HEK293T (cell line): Measurements from ENCODE around the gene GPR157.

Experiments
- ARNT ChIP-seq: fragments of 450-650 bp; IDR thresholded peaks from 2 replicates; pipeline ENCODE4 v1.6.1; 2017; ENCODE audit warnings: mild to moderate bottlenecking
- BHLHE40 ChIP-seq: fragments of 450-650 bp; IDR thresholded peaks from 2 replicates; pipeline ENCODE4 v1.6.1; 2016; ENCODE audit warnings: mild to moderate bottlenecking, moderate library complexity, borderline replicate concordance
- CTBP1 ChIP-seq: fragments of 450-650 bp; IDR thresholded peaks from 2 replicates; pipeline ENCODE4 v1.6.1; 2016; ENCODE audit warnings: borderline replicate concordance
- ELF4 ChIP-seq: fragments of 450-650 bp; IDR thresholded peaks from 2 replicates; pipeline ENCODE4 v1.6.1; 2017; ENCODE audit warnings: antibody characterized with exemption
- FOXA1 ChIP-seq: fragments of 450-650 bp; IDR thresholded peaks from 2 replicates; pipeline ENCODE4 v1.6.1; 2016; ENCODE audit warnings: mild to moderate bottlenecking
- FOXK2 ChIP-seq: fragments of 450-650 bp; IDR thresholded peaks from 2 replicates; pipeline ENCODE4 v1.6.1; 2016; ENCODE audit warnings: mild to moderate bottlenecking
- FOXM1 ChIP-seq: fragments of 450-650 bp; IDR thresholded peaks from 2 replicates; pipeline ENCODE4 v1.6.1; 2017; ENCODE audit warnings: mild to moderate bottlenecking, borderline replicate concordance
- HDGF ChIP-seq: fragments of 450-650 bp; IDR thresholded peaks from 2 replicates; pipeline ENCODE4 v1.6.1; 2017; ENCODE audit warnings: antibody characterized with exemption, borderline replicate concordance
- L3MBTL2 ChIP-seq: fragments of 450-650 bp; conservative IDR thresholded peaks from 2 replicates; pipeline ENCODE4 v1.6.1; 2016; ENCODE audit warnings: mild to moderate bottlenecking
- SP1 ChIP-seq: fragments of 450-650 bp; IDR thresholded peaks from 2 replicates; pipeline ENCODE4 v1.6.1; 2017
- SUZ12 ChIP-seq: fragments of 450-650 bp; IDR thresholded peaks from 2 replicates; pipeline ENCODE4 v1.6.1; 2016; ENCODE audit warnings: mild to moderate bottlenecking
- TARDBP ChIP-seq: fragments of 450-650 bp; IDR thresholded peaks from 2 replicates; pipeline ENCODE4 v1.6.1; 2016
- ZNF384 ChIP-seq: fragments of 450-650 bp; IDR thresholded peaks from 2 replicates; pipeline ENCODE4 v1.6.1; 2016
- TF ChIP-seq, protein P1 (sequence below): fragments of 450-650 bp; IDR thresholded peaks from 2 replicates; pipeline ENCODE4 v1.6.1; 2016

- TF ChIP-seq ARNT (no peak), FOXM1 (no peak), BHLHE40 (no peak), ZNF384 (no peak), SP1 (no peak), FOXA1 (no peak), SUZ12 (no peak), ELF4 (no peak), L3MBTL2 (no peak), TARDBP (no peak), HDGF (no peak), FOXK2 (no peak), CTBP1 (no peak)
- TF ChIP-seq, protein P1, sequence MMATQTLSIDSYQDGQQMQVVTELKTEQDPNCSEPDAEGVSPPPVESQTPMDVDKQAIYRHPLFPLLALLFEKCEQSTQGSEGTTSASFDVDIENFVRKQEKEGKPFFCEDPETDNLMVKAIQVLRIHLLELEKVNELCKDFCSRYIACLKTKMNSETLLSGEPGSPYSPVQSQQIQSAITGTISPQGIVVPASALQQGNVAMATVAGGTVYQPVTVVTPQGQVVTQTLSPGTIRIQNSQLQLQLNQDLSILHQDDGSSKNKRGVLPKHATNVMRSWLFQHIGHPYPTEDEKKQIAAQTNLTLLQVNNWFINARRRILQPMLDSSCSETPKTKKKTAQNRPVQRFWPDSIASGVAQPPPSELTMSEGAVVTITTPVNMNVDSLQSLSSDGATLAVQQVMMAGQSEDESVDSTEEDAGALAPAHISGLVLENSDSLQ = no peak
Observed at GRCh38 chr1:9120312-9120958, 8.5 kb downstream of the GPR157 start.
